ENCODE results near the gene UNC80. TPM values are rescaled to one million over a fixed set of nuclear protein-coding genes. Genes with fewer than 3 reads are reported as not detected.

Gene UNC80
- total and polyA plus RNA-seq, 2 of the 4 experiments (the other 2 are of a cell fraction), result not detected

- no peak overlapping the region for H4K8ac ChIP-seq (ENCODE audit: low read depth in 2 of 2, low read length in 2 of 2)
- no peak overlapping the region for H2BK15ac ChIP-seq (ENCODE audit: low read depth, low read length)
- DNase-seq (no peak), ATAC-seq (ENCODE audit: low read depth) (no peak)
- no peak overlapping the region for H3K27ac ChIP-seq (ENCODE audit: insufficient read depth, low read length)
- no peak overlapping the region for H3K18ac ChIP-seq (ENCODE audit: low read depth, low read length)
- H3K23ac ChIP-seq (ENCODE audit: low read depth, low read length), result no peak overlapping the region
- H2BK20ac ChIP-seq (ENCODE audit: low read depth, low read length), result no peak overlapping the region
- H3K36me3 ChIP-seq (ENCODE audit: control insufficient read depth, insufficient read depth, low read length), result no peaks in the 10 kb centered on the region
- WGBS, 2 experiments (ENCODE audit: extremely low coverage in 2 of 2, insufficient read length in 1 of 2), result no CpG with 5 or more reads among the region's 3 CpGs
- no peak overlapping the region for H2BK5ac ChIP-seq (ENCODE audit: low read depth, low read length, poor library complexity, severe bottlenecking)
- no peak overlapping the region for H4K91ac ChIP-seq (ENCODE audit: insufficient read depth, low read depth, low read length)
- dilution Hi-C loops (cut with HindIII; ENCODE audit: low sequenced_read_pairs, unreplicated experiment) (no loop called here), intact Hi-C loops (cut with micrococcal nuclease) (no loop called here), in situ Hi-C loops (cut with MboI; ENCODE audit: low sequenced_read_pairs) (no loop called here)
- H3K79me1 ChIP-seq (ENCODE audit: low read depth in 1 of 2, low read length in 2 of 2), result no peaks in the 10 kb centered on the region
- no peak overlapping the region for H3K4me2 ChIP-seq (ENCODE audit: low read depth, low read length)
- H3K4ac ChIP-seq (ENCODE audit: low read depth, low read length), result no peak overlapping the region
- H2AK9ac ChIP-seq (replicated peaks; ENCODE audit: low read depth, low read length, poor library complexity), result no peak overlapping the region
- POLR2A ChIA-PET (ENCODE audit: unreplicated experiment), result no interaction called here
- no peaks in the 10 kb centered on the region for H3K4me1 ChIP-seq (ENCODE audit: control insufficient read depth, insufficient read depth, low read length)
- H3K56ac ChIP-seq (ENCODE audit: extremely low read depth, insufficient read depth, low read length), result no peak overlapping the region
- CTCF ChIA-PET, result no interaction called here
- H4K5ac ChIP-seq (ENCODE audit: low read depth, low read length), result no peak overlapping the region
- no peaks in the 10 kb centered on the region for H3K9me3 ChIP-seq (ENCODE audit: control insufficient read depth, insufficient read depth, low read length)
- no TSS peak for BruUV-seq (replicated peaks)
- no peak overlapping the region for H2AK5ac ChIP-seq (ENCODE audit: low read depth, low read length)
- no peaks in the 10 kb centered on the region for H3K27me3 ChIP-seq (ENCODE audit: control insufficient read depth, insufficient read depth, low read length)
- H2AFZ ChIP-seq (replicated peaks; ENCODE audit: low read length, poor library complexity), result no peak overlapping the region
- H2BK120ac ChIP-seq (ENCODE audit: low read depth, low read length), result no peak overlapping the region
- no peaks in the 10 kb centered on the region for H4K20me1 ChIP-seq (ENCODE audit: insufficient read depth, low read length)
- no peak for TF ChIP-seq USF2 (IDR thresholded peaks at IDR 0.05; ENCODE audit: low read depth, low read length)
- no peak for TF ChIP-seq NFE2L2 (IDR thresholded peaks at IDR 0.05; ENCODE audit: low read depth, low read length)
- no peak for TF ChIP-seq MAZ (IDR thresholded peaks at IDR 0.05; ENCODE audit: borderline replicate concordance, low read depth, low read length)
- TF ChIP-seq FOS (IDR thresholded peaks at IDR 0.05; ENCODE audit: low read depth, low read length), result no peak
- TF ChIP-seq MAFK (IDR thresholded peaks at IDR 0.05; ENCODE audit: low read depth, low read length), result no peak
- no peak for TF ChIP-seq POLR2A (IDR thresholded peaks at IDR 0.05; ENCODE audit: low read depth, low read length)
- TF ChIP-seq MXI1 (IDR thresholded peaks at IDR 0.05; ENCODE audit: borderline replicate concordance, low read depth, low read length), result no peak
- no peak for TF ChIP-seq RFX5 (IDR thresholded peaks at IDR 0.05; ENCODE audit: low read depth, low read length)
- H3K9me1 ChIP-seq (ENCODE audit: insufficient read depth, low read length), result no peaks in the 10 kb centered on the region
- H3K9ac ChIP-seq (ENCODE audit: low read depth, low read length), result no peak overlapping the region
- no peak overlapping the region for H3K14ac ChIP-seq (replicated peaks; ENCODE audit: low read depth, low read length)
- no peak overlapping the region for H3K4me3 ChIP-seq (ENCODE audit: insufficient read depth, low read depth, low read length)
Measured at GRCh38 chr2:210038078-210038477, 266.4 kb downstream of the UNC80 start.

Data from IMR-90 (cell line).